MM.1S (cell line): Measurements from ENCODE around the gene ITGA11.

Source experiments
- EZH2phosphoT487 ChIP-seq: fragments of 300-600 bp; sonication (generic); IDR thresholded peaks from 2 replicates; pipeline ENCODE4 v1.6.1; 2018; ENCODE audit warnings: antibody characterized with exemption, low read length
- TF ChIP-seq, protein P1 (sequence below): fragments of 300-600 bp; sonication (generic); IDR thresholded peaks from 2 replicates; pipeline ENCODE4 v1.5.1; 2016; ENCODE audit warnings: antibody characterized with exemption, low read length, mixed read lengths

GRCh38 chr15:68301301-68301700 lies 130.7 kb downstream of the ITGA11 start:
- TF ChIP-seq, protein P1, sequence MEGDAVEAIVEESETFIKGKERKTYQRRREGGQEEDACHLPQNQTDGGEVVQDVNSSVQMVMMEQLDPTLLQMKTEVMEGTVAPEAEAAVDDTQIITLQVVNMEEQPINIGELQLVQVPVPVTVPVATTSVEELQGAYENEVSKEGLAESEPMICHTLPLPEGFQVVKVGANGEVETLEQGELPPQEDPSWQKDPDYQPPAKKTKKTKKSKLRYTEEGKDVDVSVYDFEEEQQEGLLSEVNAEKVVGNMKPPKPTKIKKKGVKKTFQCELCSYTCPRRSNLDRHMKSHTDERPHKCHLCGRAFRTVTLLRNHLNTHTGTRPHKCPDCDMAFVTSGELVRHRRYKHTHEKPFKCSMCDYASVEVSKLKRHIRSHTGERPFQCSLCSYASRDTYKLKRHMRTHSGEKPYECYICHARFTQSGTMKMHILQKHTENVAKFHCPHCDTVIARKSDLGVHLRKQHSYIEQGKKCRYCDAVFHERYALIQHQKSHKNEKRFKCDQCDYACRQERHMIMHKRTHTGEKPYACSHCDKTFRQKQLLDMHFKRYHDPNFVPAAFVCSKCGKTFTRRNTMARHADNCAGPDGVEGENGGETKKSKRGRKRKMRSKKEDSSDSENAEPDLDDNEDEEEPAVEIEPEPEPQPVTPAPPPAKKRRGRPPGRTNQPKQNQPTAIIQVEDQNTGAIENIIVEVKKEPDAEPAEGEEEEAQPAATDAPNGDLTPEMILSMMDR: no peak
- TF ChIP-seq EZH2phosphoT487: no peak
